Natural killer cell (primary cell): ENCODE measurements around the gene PTCD2. TPM values are rescaled to one million over a fixed set of nuclear protein-coding genes. Genes with fewer than 3 reads are reported as not detected.

Experiments
- ATAC-seq, 3 donors: fragments of 150-1000 bp in 2 of 3; fragments of 200-7000 bp in 1 of 3; cut with Tn5 transposase; 1 replicate in 1 of 3; 2 replicates in 2 of 3; pipeline ENCODE4 v1.10.0; 2021; ENCODE audit warnings: mild to moderate bottlenecking in 2 of 3, moderate library complexity in 2 of 3
- DNase-seq, 2 donors: peaks; one replicate each; pipeline versions ENCODE4 v3.0.0 to v3.0.0-alpha.2; 2013 to 2021; ENCODE audit warnings: mixed read lengths in 1 of 2
- H3K27ac ChIP-seq: one replicate; pipeline ENCODE4 v1.5.1; 2013; ENCODE audit warnings: mild to moderate bottlenecking, low read length
- H3K27me3 ChIP-seq: one replicate; pipeline ENCODE4 v1.6.1; 2013; ENCODE audit warnings: low read length; ENCODE audit not compliant: control insufficient read depth, insufficient read depth
- H3K36me3 ChIP-seq: one replicate; pipeline ENCODE4 v1.6.1; 2013; ENCODE audit warnings: low read length; ENCODE audit not compliant: control insufficient read depth, insufficient read depth
- H3K4me1 ChIP-seq: one replicate; pipeline ENCODE4 v1.6.1; 2013; ENCODE audit warnings: low read length; ENCODE audit not compliant: control insufficient read depth, insufficient read depth
- H3K4me3 ChIP-seq: one replicate; pipeline ENCODE4 v1.5.1; 2013; ENCODE audit warnings: low read length
- H3K9me3 ChIP-seq: one replicate; pipeline ENCODE4 v1.6.1; 2013; ENCODE audit warnings: low read length; ENCODE audit not compliant: control insufficient read depth, insufficient read depth
- H3K27ac Mint-ChIP-seq, 2 donors: one replicate each; pipeline ENCODE4 v1.8.0; 2022; ENCODE audit warnings: mild to moderate bottlenecking in 2 of 2, mixed read lengths in 2 of 2, moderate library complexity in 1 of 2
- H3K27me3 Mint-ChIP-seq, 2 donors: one replicate each; pipeline ENCODE4 v1.8.0; 2022; ENCODE audit warnings: low read depth in 2 of 2, mixed read lengths in 2 of 2
- H3K36me3 Mint-ChIP-seq: one replicate; pipeline ENCODE4 v1.8.0; 2022; ENCODE audit warnings: mixed read lengths
- H3K4me1 Mint-ChIP-seq, 2 donors: one replicate each; pipeline ENCODE4 v1.8.0; 2022; ENCODE audit warnings: mixed read lengths in 2 of 2
- H3K4me3 Mint-ChIP-seq: one replicate; pipeline ENCODE4 v1.8.0; 2022; ENCODE audit warnings: mild to moderate bottlenecking, moderate library complexity, mixed read lengths
- H3K9me3 Mint-ChIP-seq, 2 donors: one replicate each; pipeline ENCODE4 v1.8.0; 2022; ENCODE audit warnings: mixed read lengths in 2 of 2
- CTCF ChIP-seq: fragments of 200-600 bp; IDR thresholded peaks from one replicate; pipeline ENCODE4 v1.8.0; 2022; ENCODE audit warnings: antibody characterized with exemption
- WGBS: methylation state at CpG from one replicate; pipeline ENCODE4 v1.1.7; 2013; ENCODE audit warnings: missing lambda C conversion rate; ENCODE audit not compliant: insufficient coverage; 5-methylcytosine and 5-hydroxymethylcytosine counted together
- intact Hi-C: fragments of 100-400 bp; cut with micrococcal nuclease; formaldehyde crosslinking; loops from one replicate; pipeline ENCODE4 v1.14.2; 2022
- total RNA-seq, 4 donors: library from RNA; stranded (reverse); fragments of 120-200 nt in 1 of 4; gene quantifications; one replicate each; pipeline versions ENCODE4 v1.2.3 to v1.2.4, GENCODE V29; 2013 to 2022

PTCD2 gene
- total RNA-seq, 3 donors from 2014 or later (not counting 1 experiment from before 2014, with no cell fraction given): 4.9 to 5.9 (median 5.0) TPM

GRCh38 chr5:72392326-72392733, 72.2 kb downstream of the PTCD2 start:
- H3K9me3 Mint-ChIP-seq: no peaks in the 10 kb centered on the region
- Histone ChIP-seq H3K9me3 (no peaks in the 10 kb centered on the region), H3K4me1 (no peaks in the 10 kb centered on the region), H3K36me3 (no peaks in the 10 kb centered on the region), H3K4me3 (no peak overlapping the region), H3K27ac (no peak overlapping the region), H3K27me3 (no peaks in the 10 kb centered on the region)
- H3K4me3 Mint-ChIP-seq: no peak overlapping the region
- TF ChIP-seq CTCF: no peak
- intact Hi-C loops: no loop called here
- H3K27ac Mint-ChIP-seq: no peak overlapping the region
- H3K4me1 Mint-ChIP-seq: no peaks in the 10 kb centered on the region
- DNase-seq: no peak
- no peaks in the 10 kb centered on the region for H3K36me3 Mint-ChIP-seq
- H3K27me3 Mint-ChIP-seq: peaks cover 8 to 22% of the 10 kb centered on the region in 2 donors
- WGBS: 94% methylated on average over 1 of the region's 1 CpG
- no peak for ATAC-seq

GRCh38 chr5:72393052-72393451, 72.9 kb downstream of the PTCD2 start:
- no peak for DNase-seq

GRCh38 chr5:72394688-72395087, 74.5 kb downstream of the PTCD2 start:
- no peak overlapping the region for H3K4me3 Mint-ChIP-seq
- 11% methylated on average over 1 of the region's 2 CpGs for WGBS
- peaks cover 19 to 22% of the 10 kb centered on the region in 2 donors for H3K27me3 Mint-ChIP-seq

More at GRCh38 chr5:72393052-72393451, 72.9 kb downstream of the PTCD2 start:
- H3K9me3 ChIP-seq: no peaks in the 10 kb centered on the region
- H3K27me3 ChIP-seq: no peaks in the 10 kb centered on the region
- no peaks in the 10 kb centered on the region for H3K36me3 ChIP-seq
- Mint-ChIP-seq H3K4me3 (no peak overlapping the region), H3K27ac (no peak overlapping the region), H3K36me3 (no peaks in the 10 kb centered on the region), H3K9me3 (no peaks in the 10 kb centered on the region), H3K27me3 (peaks cover 12 to 22% of the 10 kb centered on the region in 2 donors), H3K4me1 (no peaks in the 10 kb centered on the region)
- no peak for TF ChIP-seq CTCF
- no peaks in the 10 kb centered on the region for H3K4me1 ChIP-seq
- no peak overlapping the region for H3K27ac ChIP-seq
- intact Hi-C loops: no loop called here
- no peak overlapping the region for H3K4me3 ChIP-seq
- no peak for ATAC-seq

More at GRCh38 chr5:72394688-72395087, 74.5 kb downstream of the PTCD2 start:
- intact Hi-C loops: no loop called here
- no peak for TF ChIP-seq CTCF
- H3K9me3 Mint-ChIP-seq: no peaks in the 10 kb centered on the region
- no peaks in the 10 kb centered on the region for H3K36me3 Mint-ChIP-seq
- no peaks in the 10 kb centered on the region for H3K9me3 ChIP-seq
- H3K36me3 ChIP-seq: no peaks in the 10 kb centered on the region
- ATAC-seq (no peak), DNase-seq (no peak)
- H3K27ac Mint-ChIP-seq: no peak overlapping the region
- no peaks in the 10 kb centered on the region for H3K4me1 ChIP-seq
- no peak overlapping the region for H3K4me3 ChIP-seq
- no peaks in the 10 kb centered on the region for H3K27me3 ChIP-seq
- no peak overlapping the region for H3K27ac ChIP-seq
- H3K4me1 Mint-ChIP-seq: no peaks in the 10 kb centered on the region
